ENCODE measurements around the gene TSHR.

DNA sequence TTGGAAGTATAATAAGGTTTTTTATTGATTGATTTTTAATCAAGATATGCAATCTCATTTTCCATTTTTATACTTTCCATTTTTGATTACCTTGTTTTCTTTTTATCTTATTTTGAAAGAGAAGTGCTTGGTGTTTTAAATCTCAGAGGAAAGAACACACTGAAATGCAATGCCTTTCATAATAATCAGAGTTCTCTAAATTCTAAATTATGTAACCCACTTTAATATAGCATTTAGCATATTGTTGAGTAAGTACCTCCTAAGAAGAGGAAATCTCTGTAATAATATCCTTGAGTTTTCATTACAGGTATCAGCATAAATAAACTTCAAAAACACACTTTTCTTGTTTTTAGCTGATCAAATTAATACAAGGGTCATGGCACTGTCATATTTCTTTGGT lies 168.4 kb downstream of the TSHR start:
- TF ChIP-seq YY1 (IDR thresholded peaks at IDR 0.05; ENCODE audit: low read depth) (no peak), FOXM1 (IDR thresholded peaks at IDR 0.05; ENCODE audit: borderline replicate concordance, low read depth) (no peak), NFIC (IDR thresholded peaks at IDR 0.05) (no peak), EP300 (IDR thresholded peaks at IDR 0.05; ENCODE audit: borderline replicate concordance) (no peak)

All from Ishikawa (cell line).